RWPE1 (cell line): ENCODE measurements around the gene SLC43A2.
A peak's percentile ranks its signal among the peaks of the same experiment; 100 is the strongest.
"Not testable (repeated sequence)": the region's sequence is repeated elsewhere in the genome, so short reads cannot be mapped to it uniquely, and the experiment has no call there.

ENCODE experiments used
- CTCF ChIA-PET: fragments of 350-600 bp; sonication (Branson Sonifier 250); formaldehyde crosslinking; extraction: SDS; loops from one replicate; lab custom pipeline; 2021; lab: Yijun Ruan, JAX
- POLR2A ChIA-PET: fragments of 400-600 bp; formaldehyde crosslinking; extraction: SDS; loops from one replicate; lab custom pipeline; 2020; ENCODE audit warnings: antibody characterized with exemption; ENCODE audit not compliant: low non-redundant PET; lab: Yijun Ruan, JAX
- DNase-seq: peaks from one replicate; pipeline ENCODE4 v3.0.0; 2012; ENCODE audit warnings: low spot score
- H3K27ac ChIP-seq: fragments of 450-650 bp; 2 replicates; pipeline ENCODE4 v1.5.1; 2017
- TF ChIP-seq, protein P1 (sequence below): fragments of 450-650 bp; conservative IDR thresholded peaks from 2 replicates; pipeline ENCODE4 v1.5.1; 2017; ENCODE audit warnings: low read depth, mild to moderate bottlenecking

SLC43A2 gene

DNA sequence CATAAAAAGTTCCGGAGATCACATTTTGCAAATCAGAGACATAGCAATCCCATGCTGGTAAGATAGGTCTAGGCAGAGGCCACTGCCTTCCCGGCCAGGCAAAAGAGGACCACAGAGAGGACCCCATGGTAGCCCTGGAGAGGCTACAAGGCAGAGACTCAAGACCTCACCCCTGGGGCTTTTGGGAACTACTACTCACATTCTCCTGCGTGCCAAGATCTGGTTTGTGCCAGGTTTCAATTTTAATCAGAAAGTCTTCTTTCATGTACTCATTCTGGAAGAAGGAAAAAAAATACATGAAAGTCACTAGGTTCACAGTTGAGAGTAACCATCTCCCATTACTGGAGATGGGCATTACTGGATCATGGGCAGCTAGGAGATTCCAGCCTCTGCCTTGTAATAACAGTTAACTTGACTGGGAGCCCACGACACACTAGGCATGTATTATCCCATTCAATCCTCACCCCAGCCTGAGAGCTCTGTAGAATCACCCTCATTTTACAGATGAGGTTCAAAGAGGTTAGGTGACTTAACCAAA, 87.2 kb downstream of the SLC43A2 start:
- ChIA-PET CTCF (no interaction called here), POLR2A (no interaction called here)
- no peak for DNase-seq
- H3K27ac ChIP-seq, result no peak overlapping the region
- TF ChIP-seq, protein P1, sequence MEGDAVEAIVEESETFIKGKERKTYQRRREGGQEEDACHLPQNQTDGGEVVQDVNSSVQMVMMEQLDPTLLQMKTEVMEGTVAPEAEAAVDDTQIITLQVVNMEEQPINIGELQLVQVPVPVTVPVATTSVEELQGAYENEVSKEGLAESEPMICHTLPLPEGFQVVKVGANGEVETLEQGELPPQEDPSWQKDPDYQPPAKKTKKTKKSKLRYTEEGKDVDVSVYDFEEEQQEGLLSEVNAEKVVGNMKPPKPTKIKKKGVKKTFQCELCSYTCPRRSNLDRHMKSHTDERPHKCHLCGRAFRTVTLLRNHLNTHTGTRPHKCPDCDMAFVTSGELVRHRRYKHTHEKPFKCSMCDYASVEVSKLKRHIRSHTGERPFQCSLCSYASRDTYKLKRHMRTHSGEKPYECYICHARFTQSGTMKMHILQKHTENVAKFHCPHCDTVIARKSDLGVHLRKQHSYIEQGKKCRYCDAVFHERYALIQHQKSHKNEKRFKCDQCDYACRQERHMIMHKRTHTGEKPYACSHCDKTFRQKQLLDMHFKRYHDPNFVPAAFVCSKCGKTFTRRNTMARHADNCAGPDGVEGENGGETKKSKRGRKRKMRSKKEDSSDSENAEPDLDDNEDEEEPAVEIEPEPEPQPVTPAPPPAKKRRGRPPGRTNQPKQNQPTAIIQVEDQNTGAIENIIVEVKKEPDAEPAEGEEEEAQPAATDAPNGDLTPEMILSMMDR, result no peak

DNA sequence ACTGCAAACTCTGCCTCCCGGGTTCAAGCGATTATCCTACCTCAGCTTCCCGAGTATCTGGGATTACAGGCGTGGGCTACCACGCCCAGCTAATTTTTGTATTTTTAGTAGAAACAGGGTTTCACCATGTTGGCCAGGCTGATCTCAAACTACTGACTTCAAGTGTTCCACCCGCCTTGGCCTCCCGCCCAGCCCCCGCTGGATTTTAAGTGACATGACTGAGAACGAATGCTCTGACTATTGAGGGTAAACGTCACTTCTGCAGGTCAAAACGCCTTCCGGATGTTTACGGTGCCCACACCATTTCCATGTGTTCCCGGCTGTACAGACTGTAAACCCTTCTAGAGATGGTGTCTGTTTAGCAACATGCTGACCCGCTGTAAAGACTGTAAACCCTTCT, 88.8 kb downstream of the SLC43A2 start:
- TF ChIP-seq, protein P1, result no peak
- CTCF ChIA-PET, result no interaction called here
- no peak for DNase-seq
- H3K27ac ChIP-seq, result no peak overlapping the region
- POLR2A ChIA-PET, result no interaction called here

DNA sequence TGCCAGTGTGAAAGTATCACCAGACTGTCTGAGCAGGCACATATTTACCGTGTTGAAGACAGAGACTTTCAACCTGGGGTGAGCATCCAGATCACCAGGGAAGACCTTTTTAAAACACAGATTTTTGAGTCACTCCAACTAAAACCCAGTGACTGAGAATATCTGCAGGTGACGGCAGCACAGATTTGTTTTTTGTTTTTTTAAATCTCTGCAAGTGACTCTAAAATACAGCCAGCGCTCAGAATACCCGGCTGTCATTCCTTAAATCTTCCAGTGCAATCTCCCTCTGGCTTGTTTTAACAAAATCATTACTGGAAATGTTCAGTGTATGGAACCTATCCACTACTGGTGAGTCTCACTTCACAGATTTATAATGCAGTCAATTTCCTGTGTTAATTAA, 92.9 kb downstream of the SLC43A2 start:
- ChIA-PET CTCF (interaction anchor here (0.7 kb wide), 1 partner anchor 71 kb away, joined by 6 read pairs; no protein-coding TSS in a partner anchor), POLR2A (no interaction called here)

DNA sequence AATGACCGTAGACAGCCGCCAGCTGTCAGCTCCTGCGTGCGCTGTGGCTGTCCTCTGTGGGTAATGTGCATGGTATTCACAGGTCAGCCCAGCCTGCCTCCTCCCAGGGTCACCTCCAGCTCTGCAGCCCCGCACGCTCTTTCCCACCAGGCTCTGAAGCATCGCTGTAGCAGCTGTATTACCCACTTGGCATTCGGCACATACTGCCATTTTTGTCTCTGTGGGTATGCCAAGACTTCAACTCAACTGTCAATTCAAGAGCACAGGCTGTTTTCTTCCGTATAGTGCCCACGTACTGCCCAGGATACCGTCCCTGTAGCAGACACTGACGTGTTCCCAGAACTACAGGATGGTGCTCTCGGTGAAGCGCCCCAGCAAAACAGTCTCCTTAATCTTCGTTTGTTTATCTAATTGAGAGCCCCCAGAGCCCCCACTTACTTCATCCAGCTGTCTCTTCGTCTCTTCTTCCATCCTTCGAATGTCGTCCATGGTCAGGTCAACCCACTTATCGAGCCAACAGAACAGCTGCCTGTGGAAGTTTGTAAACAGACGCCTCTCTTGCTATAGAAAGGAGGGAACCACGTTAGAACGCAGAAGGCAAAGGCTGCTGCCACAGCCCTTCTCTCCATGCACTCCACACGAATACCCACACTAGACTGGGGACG, 94.8 kb downstream of the SLC43A2 start:
- POLR2A ChIA-PET, result no interaction called here
- no peak for DNase-seq
- H3K27ac ChIP-seq, result no peak overlapping the region
- TF ChIP-seq, protein P1, result no peak
- CTCF ChIA-PET, result no interaction called here

More for the DNA sequence above, 92.9 kb downstream of the SLC43A2 start:
- no peak for DNase-seq
- TF ChIP-seq, protein P1, result no peak
- no peak overlapping the region for H3K27ac ChIP-seq

DNA sequence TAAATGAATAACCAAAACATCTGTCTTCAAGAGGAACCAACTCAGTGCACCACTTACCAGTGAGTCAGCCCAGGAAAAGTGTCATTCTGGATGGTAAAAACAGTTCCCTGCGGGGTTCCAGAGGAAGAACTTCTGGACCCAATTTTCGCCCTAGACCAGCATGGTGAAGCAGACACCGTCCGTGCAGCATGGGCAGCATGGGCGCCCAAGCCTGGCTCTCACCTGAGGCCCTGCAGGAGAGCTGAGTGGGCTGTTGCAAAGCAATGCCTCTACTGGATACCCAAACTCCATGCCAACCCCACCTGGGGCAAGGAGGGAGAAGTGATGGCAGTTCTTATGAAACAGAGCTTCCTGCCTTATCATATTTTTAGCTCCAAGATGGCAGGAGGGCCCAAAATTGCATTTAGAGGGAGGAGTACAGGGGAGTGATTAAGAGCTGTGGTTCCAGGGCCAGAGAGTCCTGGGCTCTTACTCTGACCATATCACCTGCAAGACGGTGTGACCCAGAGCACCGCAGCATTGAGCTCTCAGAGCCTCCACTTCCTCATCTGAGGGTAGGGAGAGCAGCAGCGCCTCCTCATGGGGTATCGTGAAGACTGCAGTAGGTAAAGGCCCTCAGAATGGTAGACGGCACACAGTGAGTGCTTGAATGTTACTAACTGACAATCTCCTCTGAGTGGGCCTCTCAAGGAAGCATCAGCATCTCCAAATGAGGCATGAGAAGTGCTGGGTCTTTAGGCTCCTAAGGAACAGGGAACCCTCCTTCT, 95.6 kb downstream of the SLC43A2 start:
- DNase-seq, result no peak
- CTCF ChIA-PET, result no interaction called here
- TF ChIP-seq, protein P1, result no peak
- H3K27ac ChIP-seq, result peak overlapping the region; percentile 21; the same call in 1 of the 2 replicates
- POLR2A ChIA-PET, result interaction anchor here (0.8 kb wide), 1 partner anchor 17 kb away, joined by 3 read pairs; the partner anchor contains the start of gene INPP5K

DNA sequence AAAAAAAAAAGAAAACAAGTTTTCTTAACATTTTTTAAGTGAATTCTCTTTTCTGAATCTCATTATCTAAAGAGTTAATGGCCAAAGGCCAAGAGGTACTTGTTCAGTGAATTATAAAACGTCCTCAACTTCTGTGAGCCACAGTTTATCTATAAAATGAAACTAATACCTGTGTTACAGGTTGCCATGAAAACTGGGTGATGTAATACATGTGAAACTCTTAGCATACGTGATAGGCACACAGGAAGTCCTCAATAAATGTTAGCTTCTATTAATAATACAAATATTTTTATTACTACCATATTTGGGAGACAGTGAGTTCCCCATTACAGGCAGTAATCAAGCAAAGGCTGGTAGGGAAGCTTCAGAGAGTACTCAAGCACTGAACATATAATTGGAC, 98.8 kb downstream of the SLC43A2 start:
- no peak for DNase-seq
- peak overlapping the region; percentile 63; the same call in 1 of the 2 replicates for H3K27ac ChIP-seq
- TF ChIP-seq, protein P1, result no peak
- ChIA-PET CTCF (no interaction called here), POLR2A (no interaction called here)

DNA sequence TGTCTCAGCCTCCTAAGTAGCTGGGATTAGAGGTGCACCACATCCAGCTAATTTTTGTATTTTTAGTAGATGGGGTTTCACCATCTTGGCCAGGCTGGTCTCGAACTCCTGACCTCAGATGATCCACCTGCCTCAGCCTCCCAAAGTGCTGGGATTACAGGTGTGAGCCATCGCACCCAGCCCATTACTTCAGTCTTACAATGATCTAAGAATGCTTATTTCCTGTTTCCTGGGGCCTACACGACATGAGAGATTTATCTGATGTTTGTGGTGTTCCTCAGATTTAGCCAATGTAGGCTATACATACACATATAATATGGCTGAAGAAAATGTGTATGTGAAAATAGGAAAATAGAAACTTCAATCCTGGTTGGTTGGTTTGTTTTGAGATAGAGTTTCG, 101.8 kb downstream of the SLC43A2 start:
- CTCF ChIA-PET, POLR2A ChIA-PET, H3K27ac ChIP-seq, DNase-seq: not testable (repeated sequence)
